ENCODE results near the gene NTRK2.

Gene NTRK2

DNA sequence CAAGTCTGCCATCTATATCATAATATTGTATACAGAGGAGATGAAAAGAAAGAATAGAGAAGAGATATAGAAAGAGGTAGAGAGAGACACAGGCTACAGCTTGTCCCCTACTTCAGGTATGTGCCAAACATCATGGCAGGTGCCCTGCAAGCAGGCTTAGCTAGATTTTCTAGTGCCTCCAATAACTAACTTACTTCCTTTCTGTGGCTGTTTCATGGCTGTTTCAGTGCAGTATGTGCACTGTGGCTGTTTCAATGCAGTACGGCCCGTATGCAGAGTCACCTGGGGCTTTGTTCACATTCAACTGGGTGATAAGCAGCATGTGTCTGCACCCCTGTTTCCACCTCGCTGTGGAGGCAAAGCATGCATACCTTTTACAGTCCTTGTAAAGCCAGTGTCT, 327.2 kb downstream of the NTRK2 start:
- CTCF ChIA-PET, result interaction anchor here (1.8 kb wide), 1 partner anchor 261 kb away, joined by 6 read pairs; no protein-coding TSS in a partner anchor
- POLR2A ChIA-PET, result no interaction called here

DNA sequence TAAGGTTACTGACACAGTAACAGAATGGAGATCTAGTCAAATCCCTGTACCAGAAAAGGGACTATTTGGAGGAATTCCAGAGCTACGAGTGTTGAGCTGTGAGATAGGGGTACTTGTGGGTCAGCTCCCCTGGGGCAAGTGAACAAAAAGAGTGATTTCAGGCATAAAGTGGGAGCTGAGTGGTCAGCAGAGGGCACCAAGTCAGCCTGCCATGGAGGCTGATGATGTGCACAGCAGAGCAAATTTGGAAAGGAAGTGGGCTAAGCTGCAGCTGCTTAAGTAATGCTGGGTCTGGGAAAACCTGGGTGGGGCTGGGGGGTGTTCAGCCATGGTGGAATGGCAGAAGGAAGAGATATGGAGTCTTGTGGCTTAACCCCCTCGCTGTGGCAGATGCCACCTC, 327.9 kb downstream of the NTRK2 start:
- Histone ChIP-seq H3K9me3 (ENCODE audit: control insufficient read depth, insufficient read depth, low read depth, low read length) (no peaks in the 10 kb centered on the region), H3K36me3 (ENCODE audit: control insufficient read depth in 2 of 2, insufficient read depth in 1 of 2, low read length in 2 of 2) (no peaks in the 10 kb centered on the region), H3K4me1 (ENCODE audit: control insufficient read depth, insufficient read depth, low read length) (no peaks in the 10 kb centered on the region), H3K27ac (ENCODE audit: extremely low read depth, low read depth, low read length) (no peak overlapping the region), H3K4me3 (ENCODE audit: low read depth, low read length) (no peak overlapping the region)
- CTCF ChIA-PET, result interaction anchor here (0.8 to 1.8 kb wide), 2 partner anchors 38 to 261 kb away, joined by 3 to 6 read pairs; no protein-coding TSS in a partner anchor
- TF ChIP-seq ZNF37A (tag by site-specific recombination; IDR thresholded peaks at IDR 0.05) (no peak), ZNF510 (tag by site-specific recombination; IDR thresholded peaks at IDR 0.05; ENCODE audit: insufficient replicate concordance) (no peak), SCRT1 (tag by site-specific recombination; IDR thresholded peaks at IDR 0.05; ENCODE audit: borderline replicate concordance) (no peak), OVOL3 (tag by site-specific recombination; IDR thresholded peaks at IDR 0.05) (no peak), ZNF670 (tag by site-specific recombination; IDR thresholded peaks at IDR 0.05; ENCODE audit: low read depth) (no peak), ZNF292 (tag by site-specific recombination; IDR thresholded peaks at IDR 0.05; ENCODE audit: borderline replicate concordance, low read depth) (no peak), ZNF571 (tag by site-specific recombination; IDR thresholded peaks at IDR 0.05) (no peak), ZNF132 (tag by site-specific recombination; IDR thresholded peaks at IDR 0.05; ENCODE audit: borderline replicate concordance) (no peak), ZNF521 (tag by site-specific recombination; IDR thresholded peaks at IDR 0.05) (no peak), ZNF391 (tag by site-specific recombination; IDR thresholded peaks at IDR 0.05; ENCODE audit: borderline replicate concordance, low read depth) (no peak), ZNF621 (tag by site-specific recombination; IDR thresholded peaks at IDR 0.05) (no peak), ZNF426 (tag by site-specific recombination; IDR thresholded peaks at IDR 0.05) (no peak), ZSCAN23 (tag by site-specific recombination; IDR thresholded peaks at IDR 0.05) (no peak), ZNF548 (tag by site-specific recombination; IDR thresholded peaks at IDR 0.05) (no peak), ZNF169 (tag by site-specific recombination; IDR thresholded peaks at IDR 0.05) (no peak), ZNF837 (tag by site-specific recombination; IDR thresholded peaks at IDR 0.05) (no peak), ZNF561 (tag by site-specific recombination; IDR thresholded peaks at IDR 0.05; ENCODE audit: borderline replicate concordance) (no peak), SCRT2 (tag by site-specific recombination; IDR thresholded peaks at IDR 0.05) (no peak)
- TF ChIP-seq, protein P1, sequence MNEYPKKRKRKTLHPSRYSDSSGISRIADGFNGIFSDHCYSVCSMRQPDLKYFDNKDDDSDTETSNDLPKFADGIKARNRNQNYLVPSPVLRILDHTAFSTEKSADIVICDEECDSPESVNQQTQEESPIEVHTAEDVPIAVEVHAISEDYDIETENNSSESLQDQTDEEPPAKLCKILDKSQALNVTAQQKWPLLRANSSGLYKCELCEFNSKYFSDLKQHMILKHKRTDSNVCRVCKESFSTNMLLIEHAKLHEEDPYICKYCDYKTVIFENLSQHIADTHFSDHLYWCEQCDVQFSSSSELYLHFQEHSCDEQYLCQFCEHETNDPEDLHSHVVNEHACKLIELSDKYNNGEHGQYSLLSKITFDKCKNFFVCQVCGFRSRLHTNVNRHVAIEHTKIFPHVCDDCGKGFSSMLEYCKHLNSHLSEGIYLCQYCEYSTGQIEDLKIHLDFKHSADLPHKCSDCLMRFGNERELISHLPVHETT (tag by site-specific recombination; IDR thresholded peaks at IDR 0.05), result no peak
- POLR2A ChIA-PET, result interaction anchor here (1.1 kb wide), 1 partner anchor 214 kb away, joined by 4 read pairs; no protein-coding TSS in a partner anchor

More for the DNA sequence above, 327.2 kb downstream of the NTRK2 start:
- TF ChIP-seq SCRT2 (tag by site-specific recombination; IDR thresholded peaks at IDR 0.05), result no peak
- TF ChIP-seq ZNF335 (tag by site-specific recombination; conservative IDR thresholded peaks at IDR 0.05), result no peak
- no peak for TF ChIP-seq ZNF248 (tag by site-specific recombination; IDR thresholded peaks at IDR 0.05)
- TF ChIP-seq ZNF133 (tag by site-specific recombination; IDR thresholded peaks at IDR 0.05), result no peak
- Histone ChIP-seq H3K36me3 (ENCODE audit: control insufficient read depth in 2 of 2, insufficient read depth in 1 of 2, low read length in 2 of 2) (no peaks in the 10 kb centered on the region), H3K4me3 (ENCODE audit: low read depth, low read length) (no peak overlapping the region), H3K4me1 (ENCODE audit: control insufficient read depth, insufficient read depth, low read length) (no peaks in the 10 kb centered on the region), H3K9me3 (ENCODE audit: control insufficient read depth, insufficient read depth, low read depth, low read length) (no peaks in the 10 kb centered on the region), H3K27ac (ENCODE audit: extremely low read depth, low read depth, low read length) (no peak overlapping the region)

DNA sequence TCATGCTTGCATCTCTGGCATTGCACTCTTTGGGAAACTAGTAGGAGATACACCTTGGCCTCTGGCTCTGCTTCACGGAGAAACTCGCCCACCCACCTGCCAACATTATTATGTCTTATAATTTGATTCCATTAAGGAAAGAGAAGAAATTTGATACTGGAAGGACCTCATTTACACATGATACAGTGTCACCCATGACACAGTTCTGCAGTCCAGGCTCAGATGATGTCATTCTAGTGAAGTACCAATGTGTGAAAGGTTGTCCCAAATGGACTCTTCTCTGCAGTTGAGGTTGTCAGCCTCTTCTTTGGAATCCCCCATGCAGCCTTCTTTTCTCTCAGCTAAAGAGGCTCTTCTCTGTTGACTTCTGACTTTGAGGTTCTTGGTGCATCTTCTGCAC, 329.1 kb downstream of the NTRK2 start:
- Histone ChIP-seq H3K27ac (ENCODE audit: extremely low read depth, low read depth, low read length) (no peak overlapping the region), H3K9me3 (ENCODE audit: control insufficient read depth, insufficient read depth, low read depth, low read length) (no peaks in the 10 kb centered on the region), H3K36me3 (ENCODE audit: control insufficient read depth in 2 of 2, insufficient read depth in 1 of 2, low read length in 2 of 2) (no peaks in the 10 kb centered on the region), H3K4me1 (ENCODE audit: control insufficient read depth, insufficient read depth, low read length) (no peaks in the 10 kb centered on the region), H3K4me3 (ENCODE audit: low read depth, low read length) (no peak overlapping the region)
- POLR2A ChIA-PET, result no interaction called here
- CTCF ChIA-PET, result no interaction called here
- no peak for TF ChIP-seq ZSCAN23 (tag by site-specific recombination; IDR thresholded peaks at IDR 0.05)
- TF ChIP-seq, protein P2, sequence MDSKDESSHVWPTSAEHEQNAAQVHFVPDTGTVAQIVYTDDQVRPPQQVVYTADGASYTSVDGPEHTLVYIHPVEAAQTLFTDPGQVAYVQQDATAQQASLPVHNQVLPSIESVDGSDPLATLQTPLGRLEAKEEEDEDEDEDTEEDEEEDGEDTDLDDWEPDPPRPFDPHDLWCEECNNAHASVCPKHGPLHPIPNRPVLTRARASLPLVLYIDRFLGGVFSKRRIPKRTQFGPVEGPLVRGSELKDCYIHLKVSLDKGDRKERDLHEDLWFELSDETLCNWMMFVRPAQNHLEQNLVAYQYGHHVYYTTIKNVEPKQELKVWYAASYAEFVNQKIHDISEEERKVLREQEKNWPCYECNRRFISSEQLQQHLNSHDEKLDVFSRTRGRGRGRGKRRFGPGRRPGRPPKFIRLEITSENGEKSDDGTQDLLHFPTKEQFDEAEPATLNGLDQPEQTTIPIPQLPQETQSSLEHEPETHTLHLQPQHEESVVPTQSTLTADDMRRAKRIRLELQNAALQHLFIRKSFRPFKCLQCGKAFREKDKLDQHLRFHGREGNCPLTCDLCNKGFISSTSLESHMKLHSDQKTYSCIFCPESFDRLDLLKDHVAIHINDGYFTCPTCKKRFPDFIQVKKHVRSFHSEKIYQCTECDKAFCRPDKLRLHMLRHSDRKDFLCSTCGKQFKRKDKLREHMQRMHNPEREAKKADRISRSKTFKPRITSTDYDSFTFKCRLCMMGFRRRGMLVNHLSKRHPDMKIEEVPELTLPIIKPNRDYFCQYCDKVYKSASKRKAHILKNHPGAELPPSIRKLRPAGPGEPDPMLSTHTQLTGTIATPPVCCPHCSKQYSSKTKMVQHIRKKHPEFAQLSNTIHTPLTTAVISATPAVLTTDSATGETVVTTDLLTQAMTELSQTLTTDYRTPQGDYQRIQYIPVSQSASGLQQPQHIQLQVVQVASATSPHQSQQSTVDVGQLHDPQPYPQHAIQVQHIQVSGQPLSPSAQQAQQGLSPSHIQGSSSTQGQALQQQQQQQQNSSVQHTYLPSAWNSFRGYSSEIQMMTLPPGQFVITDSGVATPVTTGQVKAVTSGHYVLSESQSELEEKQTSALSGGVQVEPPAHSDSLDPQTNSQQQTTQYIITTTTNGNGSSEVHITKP (tag by site-specific recombination; IDR thresholded peaks at IDR 0.05), result peak; percentile 61
- TF ChIP-seq ZNF324 (tag by site-specific recombination; IDR thresholded peaks at IDR 0.05), result no peak
- TF ChIP-seq ZNF19 (tag by site-specific recombination; IDR thresholded peaks at IDR 0.05; ENCODE audit: low read depth), result no peak
- no peak for TF ChIP-seq YY1 (tag by site-specific recombination; IDR thresholded peaks at IDR 0.05)
- no peak for TF ChIP-seq ZNF114 (tag by site-specific recombination; IDR thresholded peaks at IDR 0.05)
- TF ChIP-seq, protein P3, sequence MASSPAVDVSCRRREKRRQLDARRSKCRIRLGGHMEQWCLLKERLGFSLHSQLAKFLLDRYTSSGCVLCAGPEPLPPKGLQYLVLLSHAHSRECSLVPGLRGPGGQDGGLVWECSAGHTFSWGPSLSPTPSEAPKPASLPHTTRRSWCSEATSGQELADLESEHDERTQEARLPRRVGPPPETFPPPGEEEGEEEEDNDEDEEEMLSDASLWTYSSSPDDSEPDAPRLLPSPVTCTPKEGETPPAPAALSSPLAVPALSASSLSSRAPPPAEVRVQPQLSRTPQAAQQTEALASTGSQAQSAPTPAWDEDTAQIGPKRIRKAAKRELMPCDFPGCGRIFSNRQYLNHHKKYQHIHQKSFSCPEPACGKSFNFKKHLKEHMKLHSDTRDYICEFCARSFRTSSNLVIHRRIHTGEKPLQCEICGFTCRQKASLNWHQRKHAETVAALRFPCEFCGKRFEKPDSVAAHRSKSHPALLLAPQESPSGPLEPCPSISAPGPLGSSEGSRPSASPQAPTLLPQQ (tag by site-specific recombination; IDR thresholded peaks at IDR 0.05), result no peak

Measured in HEK293 (cell line).